Measurements from ENCODE around the gene HNRNPA1. TPM values are rescaled to one million over a fixed set of nuclear protein-coding genes. Genes with fewer than 3 reads are reported as not detected.
A peak's percentile ranks its signal among the peaks of the same experiment; 100 is the strongest.

HNRNPA1 gene
- polyA plus RNA-seq, 3 donors, result 266 to 1,181 (median 308) TPM

GRCh38 chr12:54333420-54334034 is 53.0 kb downstream of the HNRNPA1 start:
- Histone ChIP-seq H3K9me3 (replicated peaks in 1 of 2; ENCODE audit: control insufficient read depth in 1 of 2, insufficient read depth in 1 of 2, low read length in 2 of 2) (no peaks in the 10 kb centered on the region), H3K79me2 (ENCODE audit: insufficient read depth, low read length) (peaks cover 98% of the 10 kb centered on the region), H3K9ac (ENCODE audit: insufficient read depth, low read length, poor library complexity, severe bottlenecking) (no peak overlapping the region), H4K20me1 (ENCODE audit: insufficient read depth, low read length) (peaks cover 15% of the 10 kb centered on the region), H3K4me3 (replicated peaks in 1 of 3; ENCODE audit: low read depth in 2 of 3, low read length in 3 of 3) (no peak overlapping the region), H3K27ac (ENCODE audit: low read depth in 1 of 2, low read length in 2 of 2) (no peak overlapping the region), H3K27me3 (ENCODE audit: control insufficient read depth in 2 of 2, insufficient read depth in 2 of 2, low read length in 2 of 2) (no peaks in the 10 kb centered on the region), H3K4me1 (ENCODE audit: control insufficient read depth in 1 of 2, insufficient read depth in 2 of 2, low read length in 2 of 2) (peaks cover 46 to 55% of the 10 kb centered on the region in 2 donors), H3K4me2 (replicated peaks; ENCODE audit: extremely low read depth, low read length, poor library complexity, severe bottlenecking) (no peak overlapping the region), H2AFZ (ENCODE audit: insufficient read depth, low read depth, low read length, poor library complexity, severe bottlenecking) (no peak overlapping the region), H3K36me3 (replicated peaks in 1 of 2; ENCODE audit: control insufficient read depth in 1 of 2, insufficient read depth in 2 of 2, low read length in 2 of 2) (peaks cover 0 to 1% of the 10 kb centered on the region in 2 donors)
- intact Hi-C loops (cut with micrococcal nuclease), result loop anchor here in 1 of 2 donors (5.0 kb wide), 1 partner anchor 36 kb away; no protein-coding TSS in a partner anchor
- TF ChIP-seq CTCF (IDR thresholded peaks at IDR 0.05), result no peak
- DNase-seq, result no peak
- peaks cover 3 to 13% of the 10 kb centered on the region in 2 donors for H3K36me3 Mint-ChIP-seq
- no peaks in the 10 kb centered on the region for H3K27me3 Mint-ChIP-seq (ENCODE audit: low read depth in 3 of 3)
- WGBS (ENCODE audit: insufficient coverage), result 100% methylated on average over 2 of the region's 4 CpGs
- peaks cover 60% of the 10 kb centered on the region for H3K4me1 Mint-ChIP-seq
- no peak overlapping the region for H3K4me3 Mint-ChIP-seq
- peak overlapping the region in 2 of 7 donors; percentile 54 to 61 for H3K27ac Mint-ChIP-seq
- no peaks in the 10 kb centered on the region for H3K9me3 Mint-ChIP-seq

Small RNA genes within 50 kb of the gene (small RNA-seq; reads per million reads assigned to genes)
- gene RN7SL390P (ENCODE audit: insufficient read length, low read depth), result not detected
- gene RNU6-950P (ENCODE audit: insufficient read length, low read depth), result not detected

Other genes starting within 250 kb of the HNRNPA1 start
- not detected for gene HOXC5, start 247.7 kb upstream of the HNRNPA1 start, polyA plus RNA-seq
- not detected for gene HOXC4, start 226.9 kb upstream of the HNRNPA1 start, polyA plus RNA-seq
- gene SMUG1, start 91.7 kb upstream of the HNRNPA1 start, polyA plus RNA-seq, result 10 to 100 TPM; 22.2 to 50.8 (median 46.8) TPM
- 1 to 10 TPM; 2.9 to 5.4 (median 4.8) TPM for gene CBX5, start 604 bp upstream of the HNRNPA1 start, polyA plus RNA-seq
- 100 to 1,000 TPM in 1 of 3 donors, 10 to 100 TPM in 2; 79.5 to 157 (median 95.6) TPM for gene NFE2, start 20.3 kb downstream of the HNRNPA1 start, polyA plus RNA-seq
- 100 to 1,000 TPM in 2 of 3 donors, 10 to 100 TPM in 1; 78.9 to 190 (median 176) TPM for gene COPZ1, start 44.4 kb downstream of the HNRNPA1 start, polyA plus RNA-seq
- gene GPR84, start 83.8 kb downstream of the HNRNPA1 start, polyA plus RNA-seq, result 10 to 100 TPM in 1 of 3 donors, 1 to 10 TPM in 2; 2.4 to 14.2 (median 5.6) TPM
- gene ZNF385A, start 104.0 kb downstream of the HNRNPA1 start, polyA plus RNA-seq, result 10 to 100 TPM; 53.9 to 97.6 (median 78.3) TPM
- gene ITGA5, start 138.5 kb downstream of the HNRNPA1 start, polyA plus RNA-seq, result 100 to 1,000 TPM in 1 of 3 donors, 10 to 100 TPM in 2; 85.5 to 142 (median 99.4) TPM
- gene GTSF1, start 192.9 kb downstream of the HNRNPA1 start, polyA plus RNA-seq, result 1 to 10 TPM; 2.6 to 5.8 (median 3.1) TPM
- 100 to 1,000 TPM; 105 to 188 (median 160) TPM for gene NCKAP1L, start 217.0 kb downstream of the HNRNPA1 start, polyA plus RNA-seq